Activated CD4-positive, alpha-beta T cell treated with anti-CD3 and anti-CD28 coated beads, Interleukin-2, Interleukin-6, amounts not matched to agents 100 ng/mL and 50 ng/mL, durations not matched to agents 16 hours and 8 hours (primary cell): ENCODE data around the gene FBXO46.
"Not testable (repeated sequence)": the region's sequence is repeated elsewhere in the genome, so short reads cannot be mapped to it uniquely, and the experiment has no call there.

Experiments
- DNase-seq: peaks from one replicate; pipeline ENCODE4 v3.0.0-alpha.2; 2020

Gene FBXO46

DNA sequence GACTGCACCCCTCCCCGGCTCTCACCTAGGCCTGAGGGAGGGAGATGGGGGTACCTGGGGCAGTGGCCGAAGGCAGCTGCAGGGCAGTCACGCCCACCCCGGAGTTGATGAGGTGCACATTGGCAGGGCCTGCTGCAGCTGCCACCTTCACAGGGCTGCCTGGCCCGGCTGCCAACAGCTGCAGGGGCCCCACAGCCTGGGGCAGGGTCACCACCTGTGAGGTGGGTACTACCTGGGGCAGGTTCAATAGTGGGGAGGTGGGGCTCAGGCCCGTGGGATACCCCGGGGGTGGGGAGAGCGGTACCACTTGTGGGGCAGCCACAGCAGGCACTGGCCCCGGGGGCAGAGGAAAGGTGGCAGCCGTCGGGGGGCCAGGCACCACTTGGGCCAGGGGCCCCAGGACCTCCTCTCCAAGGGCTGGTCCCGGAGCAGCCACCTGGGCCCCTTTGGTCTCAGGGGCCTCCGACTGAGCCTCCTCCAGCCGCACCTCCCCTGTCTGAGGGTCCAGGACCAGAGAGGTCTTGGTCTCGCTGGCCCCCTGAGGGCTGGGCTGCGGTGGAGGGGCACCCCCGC is 35.7 kb upstream of the FBXO46 start:
- DNase-seq, result no peak

DNA sequence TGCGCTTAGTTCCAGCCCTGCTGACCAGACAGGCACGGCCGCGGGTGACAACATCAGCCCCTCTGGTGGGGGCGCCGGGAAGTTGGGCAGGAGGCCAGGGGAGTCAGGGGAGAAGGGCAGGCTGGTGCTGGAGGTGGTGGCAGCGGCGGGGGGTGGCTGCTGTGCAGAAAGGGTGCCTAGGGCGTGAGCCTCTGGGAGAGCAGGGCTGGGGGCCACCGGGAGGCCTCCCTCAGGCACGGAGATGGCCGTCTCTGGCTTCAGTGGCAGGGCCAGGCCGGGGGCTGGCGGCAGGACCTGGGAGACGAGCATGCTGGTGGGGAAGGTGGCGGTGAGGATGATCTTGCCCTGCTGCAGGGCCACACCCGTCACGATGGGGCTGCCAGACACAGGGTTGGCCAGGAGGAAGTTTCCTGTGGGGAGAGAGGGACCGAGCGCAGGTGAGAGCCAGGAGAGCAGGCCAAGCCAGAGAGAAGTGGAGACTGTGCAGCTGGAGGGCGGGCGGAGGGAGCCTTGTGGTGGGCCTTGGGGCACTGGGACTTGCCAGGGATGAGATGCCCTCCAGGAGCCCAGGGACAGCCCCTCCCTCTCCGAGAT is 35.1 kb upstream of the FBXO46 start:
- DNase-seq, result no peak

DNA sequence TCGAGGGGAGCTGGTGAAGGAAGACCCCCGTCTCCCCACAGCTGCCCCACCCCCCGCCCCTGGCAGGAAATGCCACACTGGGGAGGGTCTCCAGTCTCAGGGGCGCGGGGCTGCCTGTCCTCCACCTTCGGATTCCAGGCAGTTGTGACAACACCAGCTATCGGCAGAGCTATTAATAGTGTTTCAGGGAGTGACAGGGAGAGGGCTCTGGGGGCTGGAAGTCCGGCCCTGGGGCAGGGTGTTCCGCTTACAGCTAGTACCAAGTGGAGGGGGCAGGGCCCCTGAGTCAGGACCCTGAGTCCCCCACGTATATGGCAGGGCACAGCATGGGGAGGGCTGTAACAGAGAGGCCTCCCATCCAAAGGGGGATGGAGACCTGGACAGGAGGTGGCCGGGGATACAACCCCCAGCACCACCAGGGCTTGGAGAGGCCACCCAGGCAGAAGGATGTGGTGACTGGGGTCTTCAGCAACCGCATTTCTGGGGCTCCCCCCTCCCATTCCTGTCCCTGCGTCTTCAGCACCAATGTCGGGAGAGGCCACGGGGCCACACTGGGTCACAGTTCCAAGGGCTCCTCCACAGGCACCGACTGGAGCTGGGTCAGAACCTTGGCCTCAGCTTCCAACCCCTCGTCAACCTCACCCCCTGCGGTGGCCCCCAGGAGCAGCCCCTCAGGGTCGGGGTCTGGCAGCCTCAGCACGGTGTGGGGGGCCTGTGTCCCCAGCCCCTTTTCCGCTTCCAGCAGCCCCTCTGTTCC is 34.4 kb upstream of the FBXO46 start:
- no peak for DNase-seq

DNA sequence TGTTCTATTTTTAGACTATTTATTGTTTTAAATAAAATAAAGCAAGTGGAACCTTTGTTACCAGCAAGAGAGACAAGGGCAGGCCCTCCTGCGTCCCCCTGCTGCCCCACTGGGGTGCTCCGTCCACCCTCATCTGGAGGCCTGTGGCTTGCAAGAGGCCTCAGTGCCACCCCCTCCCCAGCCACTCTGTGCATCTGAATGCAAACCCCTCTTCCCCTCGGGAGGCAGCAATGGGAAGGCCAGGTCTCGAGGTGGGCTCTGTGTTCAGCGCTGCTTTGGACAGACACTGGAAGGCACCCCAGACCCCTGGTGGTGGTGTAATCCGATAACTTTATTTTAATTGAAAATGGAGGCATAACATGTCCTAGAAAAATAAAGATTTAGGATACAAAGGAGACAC is 33.8 kb upstream of the FBXO46 start:
- DNase-seq, result no peak

DNA sequence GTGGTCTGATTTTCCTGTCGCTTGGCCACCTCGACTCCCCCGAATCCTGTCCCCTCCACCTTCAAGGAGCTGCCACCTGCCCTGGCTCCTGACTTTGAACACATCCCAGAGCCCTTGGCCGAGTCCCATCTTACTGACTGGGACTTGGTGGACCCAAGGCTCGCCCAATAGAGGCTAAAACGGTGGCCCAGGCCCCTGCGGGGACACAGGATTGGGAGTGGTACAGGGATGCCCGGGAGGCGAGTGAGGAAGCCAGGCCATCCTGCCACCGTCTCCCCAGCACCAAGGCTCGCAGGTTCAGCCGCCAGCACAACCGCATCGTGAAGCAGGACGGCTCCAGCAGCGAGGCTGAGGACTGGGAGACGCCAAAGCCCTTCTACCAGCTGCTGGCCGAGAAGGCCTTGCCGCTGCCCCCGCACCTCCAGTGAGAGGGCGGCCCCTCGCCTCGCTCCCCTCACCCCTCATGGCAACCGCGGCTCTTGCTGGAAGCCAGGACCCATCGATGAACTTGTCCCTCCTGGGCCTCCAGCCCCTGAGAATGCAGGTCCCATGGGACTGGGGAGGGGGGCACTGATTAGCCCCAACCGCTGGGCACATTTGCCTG is 33.1 kb upstream of the FBXO46 start:
- no peak for DNase-seq

DNA sequence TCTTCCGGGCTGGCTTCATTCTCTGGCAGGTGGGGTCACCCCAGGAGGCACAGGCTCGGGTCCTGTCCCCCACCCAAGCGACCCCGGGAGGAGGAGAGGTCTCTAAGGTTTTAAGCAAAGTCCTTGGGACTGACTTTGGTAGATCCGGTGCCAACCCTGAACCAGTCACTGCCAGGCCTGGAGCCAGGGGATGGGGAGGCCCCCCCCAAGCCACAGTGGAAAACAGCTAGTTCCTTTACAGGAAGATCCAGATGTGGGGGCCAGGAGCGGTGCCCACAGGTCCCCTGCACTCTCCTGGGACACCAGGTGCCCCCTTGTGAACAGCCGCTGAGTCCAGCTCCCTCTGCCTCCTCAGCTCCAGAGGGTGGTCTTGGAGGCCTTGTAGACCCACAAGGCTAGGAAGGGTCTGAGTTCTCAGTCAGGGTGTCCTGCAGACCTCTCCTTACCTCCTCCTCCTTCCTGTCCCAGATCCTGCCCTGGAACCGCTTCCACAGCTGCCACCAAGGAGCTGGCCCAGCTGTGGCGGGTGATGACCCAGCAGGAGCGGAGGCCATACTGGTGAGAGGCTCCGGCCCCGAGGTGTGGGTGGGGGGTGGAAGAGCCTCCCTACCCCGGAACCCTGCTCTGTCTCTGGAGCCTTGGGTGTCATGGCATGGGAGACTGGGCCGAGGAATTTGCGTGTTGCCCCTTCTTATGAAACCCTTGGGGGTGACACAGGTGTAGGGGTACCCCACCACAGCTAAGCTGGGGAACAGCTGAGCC is 32.4 kb upstream of the FBXO46 start:
- DNase-seq, result no peak

DNA sequence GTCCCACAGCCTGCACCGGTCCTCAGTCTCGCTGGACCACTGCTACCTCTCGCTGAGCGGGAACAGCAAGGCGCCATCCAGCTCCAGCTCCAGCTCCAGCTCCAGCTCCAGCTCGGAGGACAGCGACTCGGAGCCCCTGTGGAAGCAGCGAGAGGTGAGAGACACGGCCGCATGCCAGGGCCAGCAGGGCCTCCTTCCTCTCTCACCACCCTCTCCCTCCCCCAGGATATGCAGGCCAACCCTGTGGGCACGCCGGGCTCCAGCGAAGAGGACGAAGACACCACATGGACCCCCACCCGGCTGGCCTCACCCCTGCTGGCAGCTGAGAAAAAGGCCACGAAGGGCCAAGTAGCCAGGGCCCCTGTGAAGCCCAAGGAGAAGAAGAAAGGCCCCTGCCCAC is 31.0 kb upstream of the FBXO46 start:
- no peak for DNase-seq

DNA sequence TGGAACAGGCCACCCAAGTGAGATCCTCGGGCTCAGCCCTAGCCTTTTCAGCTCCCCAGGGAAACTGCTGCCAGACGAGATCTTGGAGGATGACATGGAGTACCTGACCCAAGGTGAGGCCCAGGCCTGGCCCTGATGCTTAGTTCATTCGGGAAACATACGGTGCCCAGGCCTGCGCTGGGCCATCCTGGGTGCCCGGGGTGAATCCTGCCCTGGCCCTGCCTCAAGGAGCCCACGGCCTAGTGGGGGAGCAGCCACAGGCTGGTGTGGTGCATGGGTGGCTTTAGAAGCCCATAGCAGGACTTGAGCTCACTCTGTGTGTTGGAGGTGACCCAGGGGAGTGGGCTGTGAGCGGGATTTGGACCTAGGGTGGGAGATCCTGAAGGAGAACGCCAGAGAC is 28.2 kb upstream of the FBXO46 start:
- no peak for DNase-seq

DNA sequence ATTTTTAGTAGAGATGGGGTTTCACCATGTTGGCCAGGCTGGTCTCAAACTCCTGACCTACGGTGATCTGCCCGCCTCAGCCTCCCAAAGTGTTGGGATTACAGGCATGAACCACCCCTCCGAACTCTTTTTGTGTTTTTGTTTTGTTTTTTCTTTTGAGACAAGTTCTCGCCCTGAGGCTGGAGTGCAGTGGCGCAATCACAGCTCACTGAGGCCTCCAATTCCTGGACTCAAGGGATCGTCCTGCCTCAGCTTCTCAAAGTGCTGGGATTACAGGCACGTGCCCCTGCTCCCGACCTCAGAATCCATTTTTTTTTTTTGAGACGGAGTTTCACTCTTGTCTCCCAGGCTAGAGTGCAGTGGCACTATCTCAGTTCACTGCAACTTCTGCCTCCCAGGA is 27.0 kb upstream of the FBXO46 start:
- no peak for DNase-seq

DNA sequence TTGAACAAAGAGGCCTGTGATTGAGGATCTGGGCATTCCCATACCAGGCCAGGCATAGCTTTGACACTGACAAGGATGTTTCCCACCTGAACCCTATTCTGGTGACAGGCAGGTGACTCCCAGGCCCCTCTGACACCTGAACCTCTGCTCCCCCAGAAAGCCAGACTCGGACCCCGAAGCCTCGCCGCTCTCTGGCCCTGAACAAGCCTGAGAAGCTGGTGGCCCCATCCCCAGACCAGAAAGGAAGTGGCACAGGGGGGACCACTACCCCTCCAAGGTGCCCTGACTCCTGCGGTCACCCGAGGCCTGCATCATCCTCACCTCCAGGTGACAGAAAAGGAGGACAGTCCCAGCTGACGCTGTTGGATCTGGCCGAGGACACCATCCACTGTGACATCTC is 23.6 kb upstream of the FBXO46 start:
- DNase-seq, result no peak

DNA sequence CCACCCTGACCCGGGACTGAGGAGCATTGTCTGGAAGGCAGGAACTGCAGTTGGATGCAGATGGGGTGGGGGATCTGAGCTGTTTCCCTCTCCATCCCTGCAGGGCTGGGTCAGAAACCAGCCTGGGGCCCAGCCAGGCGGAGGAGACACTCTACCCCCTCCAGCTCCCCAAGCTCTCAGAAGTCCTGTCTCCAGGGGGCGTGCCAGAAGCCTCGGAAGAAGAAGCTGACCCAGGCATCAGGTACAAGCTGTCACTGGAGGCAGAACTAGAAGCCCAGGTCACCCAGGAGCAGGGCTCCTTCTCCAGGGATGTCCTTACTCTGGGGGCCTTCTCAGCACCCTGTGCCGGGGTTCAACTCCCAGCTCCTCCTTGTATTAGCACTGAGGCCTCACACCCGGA is 22.9 kb upstream of the FBXO46 start:
- no peak for DNase-seq

DNA sequence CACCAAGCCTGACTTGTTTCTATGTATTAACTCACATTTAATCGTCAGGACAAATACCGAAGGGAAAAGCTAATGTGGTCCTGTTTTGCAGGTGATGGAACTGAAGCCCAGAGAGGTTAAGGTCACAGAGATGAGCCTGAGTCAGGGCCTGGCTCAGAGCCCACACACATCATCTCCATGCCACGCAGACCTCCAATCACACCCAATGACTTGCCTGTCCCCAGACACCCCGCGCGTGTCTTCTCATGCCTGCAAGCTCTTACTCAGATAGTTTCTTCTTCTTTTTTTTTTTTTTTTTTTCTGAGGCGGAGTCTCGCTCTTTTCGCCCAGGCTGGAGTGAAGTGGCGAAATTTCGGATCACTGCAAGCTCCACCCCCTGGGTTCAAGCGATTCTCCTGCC is 21.9 kb upstream of the FBXO46 start:
- no peak for DNase-seq

DNA sequence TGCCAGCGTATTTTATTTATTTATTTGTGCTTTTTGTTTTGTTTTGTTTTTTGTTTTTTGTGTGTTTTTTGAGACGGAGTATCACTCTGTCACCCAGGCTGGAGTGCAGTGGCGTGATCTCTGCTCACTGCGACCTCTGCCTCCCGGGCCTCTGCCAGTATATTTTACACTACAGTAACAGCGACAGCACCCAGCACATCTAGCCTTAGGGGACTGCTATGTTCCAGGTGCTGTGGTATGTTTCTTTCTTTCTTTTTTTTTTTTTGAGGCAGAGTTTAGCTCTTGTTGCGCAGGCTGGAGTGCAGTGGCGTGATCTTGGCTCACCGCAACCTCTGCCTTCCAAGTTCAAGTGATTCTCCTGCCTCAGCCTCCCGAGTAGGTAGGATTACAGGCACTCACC is 20.8 kb upstream of the FBXO46 start:
- not testable (repeated sequence) for DNase-seq

DNA sequence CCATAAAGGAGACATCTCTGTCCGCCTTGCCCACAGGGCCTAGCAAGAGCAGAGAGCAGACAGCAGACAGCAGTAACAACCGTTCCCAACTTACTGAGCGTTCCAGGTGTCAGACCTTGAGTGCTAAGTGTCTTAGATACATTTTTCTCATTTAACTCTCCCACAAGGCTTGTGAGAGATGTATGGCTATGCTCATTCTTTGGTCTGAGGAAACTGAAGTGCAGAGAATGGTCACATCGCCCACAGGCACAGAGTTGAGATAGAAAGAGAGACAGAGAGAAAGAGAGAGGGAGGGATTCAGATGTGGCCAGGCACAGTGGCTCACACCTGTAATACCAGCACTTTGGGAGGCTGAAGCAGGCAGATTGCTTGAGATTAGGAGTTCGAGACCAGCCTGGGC is 16.8 kb upstream of the FBXO46 start:
- DNase-seq, result no peak

DNA sequence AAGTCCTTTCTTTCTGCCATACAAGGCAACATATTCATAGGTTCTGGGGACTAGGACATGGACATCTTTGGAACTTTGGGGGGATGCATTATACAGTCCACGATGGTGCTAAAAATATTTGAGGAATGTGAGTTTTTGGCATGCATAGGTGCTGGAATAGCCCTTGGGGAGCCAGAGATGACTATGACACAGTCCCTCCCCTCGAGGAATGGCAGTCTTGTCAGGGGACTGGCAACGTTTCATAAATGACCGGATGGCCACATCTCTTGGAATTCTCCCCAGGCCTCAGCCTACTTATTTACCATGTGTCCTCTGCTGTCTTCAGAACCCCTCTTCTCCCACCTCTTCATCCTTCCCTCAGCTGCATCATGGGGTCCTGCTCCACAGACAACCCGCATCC is 16.2 kb upstream of the FBXO46 start:
- DNase-seq, result no peak

DNA sequence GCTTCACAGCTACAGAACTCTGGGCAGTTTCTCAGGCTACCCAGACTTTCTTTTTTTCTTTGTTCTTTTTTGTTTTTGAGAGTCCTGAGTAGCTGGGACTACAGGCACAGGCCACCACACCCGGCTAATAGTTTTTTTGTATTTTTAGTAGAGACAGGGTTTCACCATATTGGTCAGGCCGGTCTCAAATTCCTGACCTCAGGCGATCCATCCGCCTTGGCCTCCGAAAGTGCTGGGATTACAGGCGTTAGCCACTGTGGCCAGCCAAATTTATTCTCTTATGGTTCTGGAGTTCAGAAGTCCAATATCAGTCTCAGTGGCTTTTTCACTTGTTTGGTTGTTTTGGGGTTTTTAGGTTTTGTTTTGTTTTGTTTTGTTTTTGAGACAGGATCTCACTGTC is 14.9 kb upstream of the FBXO46 start:
- DNase-seq, result no peak

DNA sequence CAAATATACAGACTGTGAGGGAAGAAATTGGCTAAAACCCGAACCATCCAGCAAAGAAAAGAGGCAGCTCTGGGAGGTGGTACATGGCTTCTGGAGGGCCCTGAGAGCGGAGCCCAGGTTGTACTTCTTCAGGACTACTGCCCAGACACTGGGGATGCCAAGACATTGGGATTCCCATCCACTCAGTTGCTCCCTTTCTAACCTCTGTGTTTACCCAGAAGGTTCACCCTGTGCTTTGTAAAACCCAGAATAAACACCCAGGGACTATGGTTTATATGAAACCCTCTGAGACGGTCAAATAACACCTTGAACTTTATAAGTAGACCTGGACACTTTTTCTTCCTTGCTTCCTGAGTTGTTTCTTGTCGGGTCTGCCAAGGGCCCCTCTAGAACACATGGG is 12.3 kb upstream of the FBXO46 start:
- no peak for DNase-seq

DNA sequence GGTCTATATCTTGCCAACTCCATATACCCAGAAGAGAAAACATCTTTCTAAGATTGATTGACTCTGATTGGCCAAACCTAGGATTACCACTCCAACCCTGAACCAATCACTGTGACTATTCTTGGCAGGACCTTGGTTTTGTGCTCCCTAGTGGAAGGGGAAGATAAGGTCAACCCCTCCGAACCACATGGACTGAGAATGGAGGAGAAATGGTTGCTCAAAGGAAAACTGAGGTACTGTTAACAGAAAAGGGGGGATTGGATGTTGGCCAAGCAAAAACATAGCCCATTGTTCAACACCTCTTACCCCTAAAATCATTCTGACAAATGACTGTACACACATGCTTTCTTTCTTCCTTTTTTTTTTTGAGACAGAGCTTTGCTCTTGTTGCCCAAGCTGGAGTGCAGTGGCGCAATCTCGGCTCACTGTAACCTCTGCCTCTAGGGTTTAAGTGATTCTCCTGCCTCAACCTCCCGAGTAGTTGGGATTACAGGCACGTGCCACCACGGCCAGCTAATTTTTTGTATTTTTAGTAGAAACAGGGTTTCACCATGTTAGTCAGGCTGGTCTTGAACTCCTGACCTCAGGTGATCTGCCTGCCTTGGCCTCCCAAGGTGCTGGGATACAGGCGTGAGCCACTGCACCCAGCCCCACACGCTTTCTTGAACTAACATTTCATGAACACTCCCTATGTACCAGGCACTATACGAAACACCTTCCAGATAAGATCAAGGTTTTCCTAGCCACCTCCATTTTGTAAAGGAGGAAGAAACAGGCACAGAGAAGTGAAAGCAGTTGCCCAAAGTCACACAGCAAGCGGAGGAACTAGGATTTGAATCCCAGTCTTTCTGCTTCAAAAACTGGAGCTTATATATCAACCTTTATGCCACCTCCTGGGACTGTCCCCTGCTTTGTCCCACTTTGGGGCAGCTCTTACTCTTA is 9.1 kb upstream of the FBXO46 start:
- no peak for DNase-seq

DNA sequence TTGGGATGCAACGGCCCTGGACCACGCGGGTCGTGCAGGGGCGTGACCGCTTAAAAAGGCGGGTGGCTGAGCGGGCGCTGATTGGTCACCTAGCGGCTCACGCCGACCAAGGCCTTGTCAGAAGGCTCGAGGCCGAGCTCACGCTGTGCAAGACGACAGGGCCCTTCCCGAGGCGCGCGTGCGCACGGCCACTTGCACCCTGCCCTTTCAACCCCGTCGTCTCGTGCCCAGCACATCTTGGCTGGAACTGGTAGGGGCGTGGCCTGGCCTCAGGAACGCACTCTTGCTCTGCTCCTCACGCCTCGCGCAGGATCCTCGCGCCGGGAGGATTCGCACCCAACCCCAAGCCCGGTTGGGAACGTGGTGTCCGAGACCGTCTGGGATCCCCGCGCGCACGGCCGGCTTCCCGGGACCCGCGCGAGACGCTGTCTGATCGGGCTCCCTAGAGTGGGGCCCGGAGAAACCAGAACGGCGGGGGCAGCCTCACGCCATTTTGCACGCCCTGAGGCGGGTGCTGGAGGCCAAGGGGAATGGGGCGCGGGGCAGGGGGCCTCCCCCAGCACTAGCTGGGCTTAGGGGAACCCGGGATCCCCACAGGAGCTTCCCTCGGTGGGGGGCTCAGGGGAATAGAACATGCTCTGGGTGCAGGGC is 2.6 kb upstream of the FBXO46 start, which contains the start of gene MEIOSIN:
TSS of gene MEIOSIN (plus strand) at position 280 of the 651 bp plus-strand sequence. CDS start 1,938 bp downstream, outside the sequence.
- DNase-seq, result no peak

DNA sequence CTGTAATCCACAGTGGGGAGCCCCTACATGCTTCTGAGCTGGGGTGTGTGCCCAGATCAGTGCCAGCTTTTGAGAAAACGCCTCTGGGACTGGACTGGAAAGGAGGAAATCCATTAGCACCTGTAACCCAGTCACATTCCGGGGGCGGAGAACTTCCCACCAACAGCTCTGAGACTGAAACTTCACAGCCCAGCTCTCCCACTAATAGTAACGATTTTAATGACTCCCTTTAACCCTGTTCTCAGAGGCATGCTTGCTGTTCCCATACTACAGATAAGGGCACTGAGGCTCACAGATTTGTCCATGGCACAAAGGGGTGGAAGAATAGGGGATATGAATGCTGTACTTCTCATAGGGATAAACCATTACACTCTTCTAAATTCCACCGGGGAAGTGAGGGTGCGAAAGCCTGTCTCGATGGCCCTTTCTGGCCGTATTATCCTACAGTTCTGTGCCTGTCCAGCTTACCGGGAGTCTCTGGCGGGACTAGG is 851 bp downstream of the FBXO46 start:
- DNase-seq, result peak; percentile 18

DNA sequence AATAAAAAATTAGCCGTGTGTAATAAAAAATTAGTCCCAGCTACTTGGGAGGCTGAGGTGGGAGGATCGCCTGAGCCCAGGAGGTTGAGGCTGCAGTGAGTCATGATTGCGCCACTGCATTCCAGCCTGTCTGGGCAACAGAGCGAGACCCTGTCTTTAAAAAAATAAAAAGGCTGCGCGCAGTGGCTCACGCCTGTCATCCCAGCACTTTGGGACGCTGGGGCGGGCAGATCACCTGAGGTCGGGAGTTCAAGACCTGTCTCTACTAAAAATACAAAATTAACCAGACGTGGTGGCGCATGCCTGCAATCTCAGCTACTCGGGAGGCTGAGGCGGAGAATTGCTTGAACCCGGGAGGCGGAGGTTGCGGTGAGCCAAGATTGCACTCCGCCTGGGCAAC is 2.0 kb downstream of the FBXO46 start:
- not testable (repeated sequence) for DNase-seq
